Common myeloid progenitor, CD34-positive (primary cell): ENCODE data around the gene GCC2. TPM values are rescaled to one million over a fixed set of nuclear protein-coding genes. Genes with fewer than 3 reads are reported as not detected.

Source experiments
- CTCF ChIA-PET: fragments of 350-600 bp; sonication (Branson Sonifier 250); formaldehyde crosslinking; loops from one replicate; lab custom pipeline; 2021; ENCODE audit warnings: antibody characterized with exemption; lab: Charles Lee
- POLR2A ChIA-PET: fragments of 350-600 bp; sonication (Branson Sonifier 250); formaldehyde crosslinking; loops from one replicate; lab custom pipeline; 2021; ENCODE audit warnings: antibody characterized with exemption; lab: Charles Lee
- DNase-seq, 3 donors: peaks; one replicate each; pipeline versions ENCODE4 v3.0.0 to v3.0.0-alpha.2; 2013
- H3K27ac ChIP-seq, 2 experiments: 1 replicate in 1 of 2; 2 replicates in 1 of 2; pipeline ENCODE4 v1.7.0; 2013; ENCODE audit warnings: inconsistent platforms in 2 of 2, low read length in 2 of 2, mild to moderate bottlenecking in 2 of 2, low read depth in 1 of 2, moderate library complexity in 1 of 2; ENCODE audit not compliant: severe bottlenecking in 2 of 2, insufficient read depth in 1 of 2, poor library complexity in 1 of 2
- H3K27me3 ChIP-seq, 5 experiments: replicated peaks in 2 of 5; 1 replicate in 3 of 5; 2 replicates in 2 of 5; pipeline versions ENCODE4 v1.6.1 to v1.7.0; 2013; ENCODE audit warnings: low read length in 4 of 5, mild to moderate bottlenecking in 2 of 5, moderate library complexity in 2 of 5, inconsistent platforms in 1 of 5; ENCODE audit not compliant: insufficient read depth in 5 of 5, control insufficient read depth in 4 of 5
- H3K36me3 ChIP-seq, 4 experiments: 1 replicate in 2 of 4; 2 replicates in 2 of 4; pipeline versions ENCODE4 v1.6.1 to v1.7.0; 2013; ENCODE audit warnings: low read length in 3 of 4, control low read depth in 1 of 4, mild to moderate bottlenecking in 1 of 4; ENCODE audit not compliant: control insufficient read depth in 4 of 4, insufficient read depth in 4 of 4
- H3K4me1 ChIP-seq, 4 experiments: 1 replicate in 3 of 4; 2 replicates in 1 of 4; pipeline versions ENCODE4 v1.6.1 to v1.7.1; 2013; ENCODE audit warnings: low read length in 3 of 4, mild to moderate bottlenecking in 3 of 4, control low read depth in 1 of 4, inconsistent platforms in 1 of 4, moderate library complexity in 1 of 4; ENCODE audit not compliant: control insufficient read depth in 4 of 4, insufficient read depth in 4 of 4; ENCODE audit errors: control extremely low read depth in 1 of 4
- H3K4me3 ChIP-seq, 7 experiments: 1 replicate in 4 of 7; 2 replicates in 3 of 7; pipeline versions ENCODE4 v1.5.1 to v1.7.0; 2013; ENCODE audit warnings: mild to moderate bottlenecking in 7 of 7, low read length in 6 of 7, moderate library complexity in 6 of 7, inconsistent platforms in 2 of 7, low read depth in 2 of 7, control low read depth in 1 of 7; ENCODE audit not compliant: insufficient read depth in 4 of 7, control insufficient read depth in 1 of 7; ENCODE audit errors: extremely low read depth in 1 of 7
- H3K9me3 ChIP-seq, 5 experiments: 1 replicate in 4 of 5; 2 replicates in 1 of 5; pipeline versions ENCODE4 v1.6.1 to v1.7.1; 2013; ENCODE audit warnings: low read length in 4 of 5, mild to moderate bottlenecking in 2 of 5, inconsistent platforms in 1 of 5, low read depth in 1 of 5, moderate library complexity in 1 of 5; ENCODE audit not compliant: control insufficient read depth in 4 of 5, insufficient read depth in 2 of 5; ENCODE audit errors: control extremely low read depth in 1 of 5
- WGBS: methylation state at CpG from one replicate; pipeline ENCODE4 v1.1.5; 2013; ENCODE audit not compliant: insufficient coverage; 5-methylcytosine and 5-hydroxymethylcytosine counted together
- polyA plus RNA-seq: library from polyadenylated mRNA; unstranded; fragments of 120-200 nt; gene quantifications from one replicate; pipeline ENCODE4 v1.2.1, GENCODE V29; 2013

Gene GCC2
- polyA plus RNA-seq: 67.3 TPM

- peak within 1 kb of the TSS; percentile 87 to 94 for H3K27ac ChIP-seq
- WGBS: under 1% methylated on average over 51 of the region's 55 CpGs
- peaks cover 6 to 15% (median 9%) of the 10 kb centered on the region in 4 experiments for H3K36me3 ChIP-seq
- peak within 1 kb of the TSS; percentile 59 to 98 (median 95) for H3K4me3 ChIP-seq
- peaks cover 0 to 2% (median 0%) of the 10 kb centered on the region in 5 experiments for H3K9me3 ChIP-seq
- POLR2A ChIA-PET: no interaction called here
- peaks cover 5 to 33% (median 24%) of the 10 kb centered on the region in 4 experiments for H3K4me1 ChIP-seq
- H3K27me3 ChIP-seq: no peaks in the 10 kb centered on the region
- CTCF ChIA-PET: interaction anchor here (0.8 kb wide), 1 partner anchor 39 kb away, joined by 3 read pairs; no protein-coding TSS in a partner anchor
- DNase-seq: peak; percentile 96 to 98 (median 97)
Observed at GRCh38 chr2:108448678-108449409, at the start of gene GCC2. Gene GCC2, plus strand, starts transcription at chr2:108449206. Its CDS starts 69 bp downstream, at chr2:108449275.

DNA sequence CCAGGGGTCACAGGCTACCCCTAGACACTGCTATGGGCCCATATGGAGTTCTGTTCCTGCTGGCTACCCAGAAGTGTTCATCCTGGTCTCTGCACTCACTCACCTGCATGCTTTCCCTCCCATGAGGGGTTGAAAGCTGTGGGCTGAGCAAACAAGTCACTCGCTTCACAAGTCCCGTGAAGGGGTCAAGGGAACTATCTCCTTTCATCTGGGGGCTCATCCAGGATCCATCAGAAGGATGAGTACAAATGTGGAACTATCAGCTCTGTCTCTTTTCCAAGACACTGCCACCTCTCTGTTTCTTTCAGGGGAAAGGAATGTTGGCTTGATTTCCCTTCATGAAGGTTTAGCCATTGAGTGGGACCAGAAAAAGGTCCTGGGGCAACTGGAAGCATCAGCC is 49.5 kb upstream of the GCC2 start:
- no peaks in the 10 kb centered on the region for H3K27me3 ChIP-seq
- H3K4me1 ChIP-seq: no peaks in the 10 kb centered on the region
- ChIA-PET CTCF (interaction anchor here (0.5 to 1.6 kb wide), 2 partner anchors 19 to 174 kb away, joined by 3 read pairs; no protein-coding TSS in a partner anchor), POLR2A (no interaction called here)
- 94% methylated on average over 2 of the region's 2 CpGs for WGBS
- H3K4me3 ChIP-seq: no peak overlapping the region
- no peak overlapping the region for H3K27ac ChIP-seq
- H3K36me3 ChIP-seq: no peaks in the 10 kb centered on the region
- H3K9me3 ChIP-seq: peaks cover 2 to 38% (median 16%) of the 10 kb centered on the region in 5 experiments
- DNase-seq: no peak

DNA sequence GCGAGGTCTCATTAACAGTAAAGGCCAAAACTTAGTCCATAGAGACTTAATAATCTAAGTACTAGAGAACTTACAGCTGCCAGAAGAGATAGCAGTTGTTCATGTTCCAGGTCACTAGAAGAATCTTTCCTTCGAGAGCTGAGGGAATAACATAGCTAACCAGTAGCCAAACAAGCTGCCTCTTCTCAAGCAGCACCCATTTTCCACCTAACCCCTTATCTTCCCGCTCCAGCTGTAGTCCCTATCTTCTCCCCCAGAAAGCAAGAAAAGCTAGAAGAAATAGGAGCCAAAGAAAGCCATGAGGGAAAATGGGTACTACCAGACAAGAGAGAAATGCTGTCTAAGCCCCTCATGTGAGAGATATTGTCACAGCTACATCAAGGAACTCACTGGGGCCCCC is 47.2 kb upstream of the GCC2 start:
- no peaks in the 10 kb centered on the region for H3K27me3 ChIP-seq
- H3K4me3 ChIP-seq: no peak overlapping the region
- ChIA-PET CTCF (no interaction called here), POLR2A (no interaction called here)
- no peak for DNase-seq
- H3K4me1 ChIP-seq: no peaks in the 10 kb centered on the region
- peaks cover 4 to 47% (median 22%) of the 10 kb centered on the region in 5 experiments for H3K9me3 ChIP-seq
- no peak overlapping the region for H3K27ac ChIP-seq
- WGBS: 83% methylated on average over 1 of the region's 3 CpGs
- no peaks in the 10 kb centered on the region for H3K36me3 ChIP-seq

DNA sequence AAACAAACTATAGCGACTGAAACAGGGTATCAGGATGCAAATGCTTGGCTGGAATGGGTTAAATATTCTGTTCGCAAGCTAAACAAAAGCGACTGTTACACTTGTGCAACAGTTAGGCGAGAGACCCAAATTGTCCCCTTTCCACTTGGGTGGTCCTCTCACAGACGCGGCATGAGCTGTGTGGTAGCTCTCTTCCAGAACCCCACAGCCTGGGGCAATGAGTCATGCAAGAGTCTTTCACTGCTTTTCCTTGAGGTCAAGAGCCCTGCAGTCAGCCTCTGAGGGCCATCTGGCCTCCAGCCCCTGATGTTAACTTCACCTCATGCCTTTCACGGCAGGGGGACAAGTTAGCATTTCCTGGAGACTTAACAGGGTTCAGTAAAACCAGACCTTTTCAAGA is 45.5 kb upstream of the GCC2 start:
- POLR2A ChIA-PET: no interaction called here
- CTCF ChIA-PET: interaction anchor here (1.4 kb wide), 1 partner anchor 17 kb away, joined by 3 read pairs; no protein-coding TSS in a partner anchor
- Histone ChIP-seq H3K27ac (no peak overlapping the region), H3K9me3 (peaks cover 4 to 45% (median 20%) of the 10 kb centered on the region in 5 experiments), H3K27me3 (no peaks in the 10 kb centered on the region), H3K4me1 (no peaks in the 10 kb centered on the region), H3K36me3 (no peaks in the 10 kb centered on the region), H3K4me3 (no peak overlapping the region)
- 82% methylated on average over 5 of the region's 7 CpGs for WGBS
- DNase-seq: no peak

GRCh38 chr2:108404784-108405397 is 44.1 kb upstream of the GCC2 start:
- H3K4me3 ChIP-seq: no peak overlapping the region
- DNase-seq: no peak
- ChIA-PET POLR2A (no interaction called here), CTCF (no interaction called here)
- H3K9me3 ChIP-seq: peaks cover 4 to 31% (median 9%) of the 10 kb centered on the region in 5 experiments
- H3K36me3 ChIP-seq: no peaks in the 10 kb centered on the region
- H3K27ac ChIP-seq: no peak overlapping the region
- WGBS: 85% methylated on average over 2 of the region's 4 CpGs
- no peaks in the 10 kb centered on the region for H3K4me1 ChIP-seq
- no peaks in the 10 kb centered on the region for H3K27me3 ChIP-seq

- ChIA-PET CTCF (no interaction called here), POLR2A (no interaction called here)
- Histone ChIP-seq H3K27ac (no peak overlapping the region), H3K4me3 (no peak overlapping the region), H3K36me3 (no peaks in the 10 kb centered on the region), H3K9me3 (peaks cover 1 to 17% (median 6%) of the 10 kb centered on the region in 5 experiments), H3K4me1 (no peaks in the 10 kb centered on the region), H3K27me3 (no peaks in the 10 kb centered on the region)
- DNase-seq: no peak
- WGBS: 89% methylated on average over 4 of the region's 6 CpGs
Observed at GRCh38 chr2:108407864-108408729, 40.9 kb upstream of the GCC2 start.
